Measurements from ENCODE around the gene SNX20.
A peak's percentile ranks its signal among the peaks of the same experiment; 100 is the strongest.

The SNX20 gene

GRCh38 chr16:50630394-50631020 lies 50.6 kb downstream of the SNX20 start:
- no peak overlapping the region for H3K4me3 ChIP-seq
- no peak for TF ChIP-seq Cebpa-rat (IDR thresholded peaks at IDR 0.05)
- no peaks in the 10 kb centered on the region for H3K36me3 ChIP-seq
- no peaks in the 10 kb centered on the region for H3K27me3 ChIP-seq
- H3K9ac ChIP-seq: no peak overlapping the region
- no peaks in the 10 kb centered on the region for H3K9me3 ChIP-seq
- H3K4me2 ChIP-seq: no peak overlapping the region
- H3K4me1 ChIP-seq: peaks cover 32% of the 10 kb centered on the region
- no peak overlapping the region for H3K27ac ChIP-seq
- H4K20me1 ChIP-seq: no peaks in the 10 kb centered on the region

GRCh38 chr16:50629334-50629733 lies 51.8 kb downstream of the SNX20 start:
- H3K4me2 ChIP-seq: no peak overlapping the region
- no peaks in the 10 kb centered on the region for H4K20me1 ChIP-seq
- no peaks in the 10 kb centered on the region for H3K9me3 ChIP-seq
- no peak overlapping the region for H3K27ac ChIP-seq
- H3K27me3 ChIP-seq: no peaks in the 10 kb centered on the region
- no peak overlapping the region for H3K9ac ChIP-seq
- no peak for TF ChIP-seq Cebpa-rat (IDR thresholded peaks at IDR 0.05)
- H3K4me3 ChIP-seq: no peak overlapping the region
- H3K4me1 ChIP-seq: peaks cover 33% of the 10 kb centered on the region
- H3K36me3 ChIP-seq: no peaks in the 10 kb centered on the region

GRCh38 chr16:50628156-50628802 lies 52.8 kb downstream of the SNX20 start:
- Histone ChIP-seq H3K4me3 (no peak overlapping the region), H3K9ac (no peak overlapping the region), H3K9me3 (no peaks in the 10 kb centered on the region), H3K4me1 (peaks cover 33% of the 10 kb centered on the region), H3K27ac (no peak overlapping the region), H3K36me3 (no peaks in the 10 kb centered on the region), H3K4me2 (no peak overlapping the region), H4K20me1 (no peaks in the 10 kb centered on the region), H3K27me3 (no peaks in the 10 kb centered on the region)
- no peak for TF ChIP-seq Cebpa-rat (IDR thresholded peaks at IDR 0.05)

- TF ChIP-seq Cebpa-rat (IDR thresholded peaks at IDR 0.05): no peak
- Histone ChIP-seq H3K27me3 (no peaks in the 10 kb centered on the region), H3K27ac (peak overlapping the region; percentile 37; the same call in 1 of the 2 replicates), H4K20me1 (no peaks in the 10 kb centered on the region), H3K9me3 (no peaks in the 10 kb centered on the region), H3K4me2 (peak overlapping the region; percentile 71), H3K36me3 (no peaks in the 10 kb centered on the region), H3K4me3 (no peak overlapping the region), H3K4me1 (peaks cover 33% of the 10 kb centered on the region), H3K9ac (0 out of 2 replicates have a peak overlapping the region, but pooled peaks have one; percentile 15)
Measured at GRCh38 chr16:50627419-50627818, 53.7 kb downstream of the SNX20 start.

- Histone ChIP-seq H3K4me1 (peaks cover 35% of the 10 kb centered on the region), H3K36me3 (no peaks in the 10 kb centered on the region), H3K4me3 (no peak overlapping the region), H3K27ac (peak overlapping the region; percentile 37; the same call in 1 of the 2 replicates), H4K20me1 (no peaks in the 10 kb centered on the region), H3K9ac (0 out of 2 replicates have a peak overlapping the region, but pooled peaks have one; percentile 15), H3K4me2 (peak overlapping the region; percentile 71), H3K27me3 (no peaks in the 10 kb centered on the region), H3K9me3 (no peaks in the 10 kb centered on the region)
- TF ChIP-seq Cebpa-rat (IDR thresholded peaks at IDR 0.05): no peak
Measured at GRCh38 chr16:50626868-50627267, 54.2 kb downstream of the SNX20 start.

- Histone ChIP-seq H4K20me1 (no peaks in the 10 kb centered on the region), H3K4me3 (no peak overlapping the region), H3K27me3 (no peaks in the 10 kb centered on the region), H3K4me1 (peaks cover 43% of the 10 kb centered on the region), H3K27ac (0 out of 2 replicates have a peak overlapping the region, but pooled peaks have one; percentile 22), H3K9me3 (no peaks in the 10 kb centered on the region), H3K4me2 (no peak overlapping the region), H3K9ac (no peak overlapping the region), H3K36me3 (no peaks in the 10 kb centered on the region)
- TF ChIP-seq Cebpa-rat (IDR thresholded peaks at IDR 0.05): no peak
Measured at GRCh38 chr16:50625374-50625773, 55.7 kb downstream of the SNX20 start.

GRCh38 chr16:50624449-50624970 lies 56.6 kb downstream of the SNX20 start:
- no peaks in the 10 kb centered on the region for H4K20me1 ChIP-seq
- no peak overlapping the region for H3K27ac ChIP-seq
- H3K4me1 ChIP-seq: peaks cover 48% of the 10 kb centered on the region
- H3K27me3 ChIP-seq: no peaks in the 10 kb centered on the region
- H3K4me2 ChIP-seq: peak overlapping the region; percentile 33; the same call in 1 of the 2 replicates
- H3K9me3 ChIP-seq: no peaks in the 10 kb centered on the region
- H3K9ac ChIP-seq: no peak overlapping the region
- TF ChIP-seq Cebpa-rat (IDR thresholded peaks at IDR 0.05): no peak
- no peaks in the 10 kb centered on the region for H3K36me3 ChIP-seq
- H3K4me3 ChIP-seq: no peak overlapping the region

GRCh38 chr16:50622643-50623369 lies 58.3 kb downstream of the SNX20 start:
- no peaks in the 10 kb centered on the region for H4K20me1 ChIP-seq
- TF ChIP-seq Cebpa-rat (IDR thresholded peaks at IDR 0.05): no peak
- H3K36me3 ChIP-seq: no peaks in the 10 kb centered on the region

GRCh38 chr16:50622029-50622428 lies 59.1 kb downstream of the SNX20 start:
- no peaks in the 10 kb centered on the region for H3K36me3 ChIP-seq
- H3K4me2 ChIP-seq: no peak overlapping the region
- H3K4me1 ChIP-seq: peaks cover 62% of the 10 kb centered on the region
- no peak overlapping the region for H3K27ac ChIP-seq
- no peak for TF ChIP-seq Cebpa-rat (IDR thresholded peaks at IDR 0.05)
- no peaks in the 10 kb centered on the region for H3K9me3 ChIP-seq
- H3K9ac ChIP-seq: no peak overlapping the region
- H3K27me3 ChIP-seq: no peaks in the 10 kb centered on the region
- H3K4me3 ChIP-seq: no peak overlapping the region
- no peaks in the 10 kb centered on the region for H4K20me1 ChIP-seq

More at GRCh38 chr16:50622643-50623369, 58.3 kb downstream of the SNX20 start:
- Histone ChIP-seq H3K27ac (no peak overlapping the region), H3K9ac (no peak overlapping the region), H3K27me3 (no peaks in the 10 kb centered on the region), H3K4me3 (no peak overlapping the region), H3K4me2 (no peak overlapping the region), H3K9me3 (no peaks in the 10 kb centered on the region), H3K4me1 (peaks cover 62% of the 10 kb centered on the region)
